ENCODE results near the gene NFATC2IP. TPM values are rescaled to one million over a fixed set of nuclear protein-coding genes. Genes with fewer than 3 reads are reported as not detected.

NFATC2IP gene
- total and polyA plus RNA-seq, 2 of the 13 experiments (the other 11 are each of a cell fraction or from before 2014, with no cell fraction given) = 32.1 to 48.5 TPM

- TF ChIP-seq STAT6 (CRISPR knock-in tag; IDR thresholded peaks at IDR 0.05; ENCODE audit: borderline replicate concordance) (peak; percentile 76; the same call in 1 of the 2 replicates), ZNF282 (IDR thresholded peaks at IDR 0.05; ENCODE audit: partially characterized antibody) (no peak), MED13 (CRISPR knock-in tag; IDR thresholded peaks at IDR 0.05) (peak; percentile 32; the same call in 1 of the 2 replicates), ZNF510 (CRISPR knock-in tag; IDR thresholded peaks at IDR 0.05; ENCODE audit: low read depth) (no peak), ZNF577 (CRISPR knock-in tag; IDR thresholded peaks at IDR 0.05; ENCODE audit: borderline replicate concordance, low read depth) (no peak), ZNF253 (CRISPR knock-in tag; IDR thresholded peaks at IDR 0.05; ENCODE audit: borderline replicate concordance) (peak; percentile 28; the same call in 1 of the 2 replicates), CBFB (CRISPR knock-in tag; IDR thresholded peaks at IDR 0.05) (peak; percentile 62), ZBTB7B (CRISPR knock-in tag; IDR thresholded peaks at IDR 0.05) (no peak; the same call in 1 of the 2 replicates), TARDBP (CRISPR knock-in tag; IDR thresholded peaks at IDR 0.05) (peak; percentile 82; the same call in 1 of the 2 replicates), ZNF747 (CRISPR knock-in tag; IDR thresholded peaks at IDR 0.05; ENCODE audit: borderline replicate concordance) (no peak; the same call in 1 of the 2 replicates), SNAI1 (CRISPR knock-in tag; IDR thresholded peaks at IDR 0.05; ENCODE audit: borderline replicate concordance) (no peak), MBNL3 (CRISPR knock-in tag; conservative IDR thresholded peaks at IDR 0.05) (no peak), ZFP62 (CRISPR knock-in tag; IDR thresholded peaks at IDR 0.05) (no peak), HOXA3 (CRISPR knock-in tag; IDR thresholded peaks at IDR 0.05) (peak; percentile 62; the same call in 1 of the 2 replicates), ZNF740 (CRISPR knock-in tag; IDR thresholded peaks at IDR 0.05) (no peak)
- TF ChIP-seq, protein P1, sequence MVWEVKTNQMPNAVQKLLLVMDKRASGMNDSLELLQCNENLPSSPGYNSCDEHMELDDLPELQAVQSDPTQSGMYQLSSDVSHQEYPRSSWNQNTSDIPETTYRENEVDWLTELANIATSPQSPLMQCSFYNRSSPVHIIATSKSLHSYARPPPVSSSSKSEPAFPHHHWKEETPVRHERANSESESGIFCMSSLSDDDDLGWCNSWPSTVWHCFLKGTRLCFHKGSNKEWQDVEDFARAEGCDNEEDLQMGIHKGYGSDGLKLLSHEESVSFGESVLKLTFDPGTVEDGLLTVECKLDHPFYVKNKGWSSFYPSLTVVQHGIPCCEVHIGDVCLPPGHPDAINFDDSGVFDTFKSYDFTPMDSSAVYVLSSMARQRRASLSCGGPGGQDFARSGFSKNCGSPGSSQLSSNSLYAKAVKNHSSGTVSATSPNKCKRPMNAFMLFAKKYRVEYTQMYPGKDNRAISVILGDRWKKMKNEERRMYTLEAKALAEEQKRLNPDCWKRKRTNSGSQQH (CRISPR knock-in tag; IDR thresholded peaks at IDR 0.05; ENCODE audit: low read depth) = no peak
- TF ChIP-seq, protein P2, sequence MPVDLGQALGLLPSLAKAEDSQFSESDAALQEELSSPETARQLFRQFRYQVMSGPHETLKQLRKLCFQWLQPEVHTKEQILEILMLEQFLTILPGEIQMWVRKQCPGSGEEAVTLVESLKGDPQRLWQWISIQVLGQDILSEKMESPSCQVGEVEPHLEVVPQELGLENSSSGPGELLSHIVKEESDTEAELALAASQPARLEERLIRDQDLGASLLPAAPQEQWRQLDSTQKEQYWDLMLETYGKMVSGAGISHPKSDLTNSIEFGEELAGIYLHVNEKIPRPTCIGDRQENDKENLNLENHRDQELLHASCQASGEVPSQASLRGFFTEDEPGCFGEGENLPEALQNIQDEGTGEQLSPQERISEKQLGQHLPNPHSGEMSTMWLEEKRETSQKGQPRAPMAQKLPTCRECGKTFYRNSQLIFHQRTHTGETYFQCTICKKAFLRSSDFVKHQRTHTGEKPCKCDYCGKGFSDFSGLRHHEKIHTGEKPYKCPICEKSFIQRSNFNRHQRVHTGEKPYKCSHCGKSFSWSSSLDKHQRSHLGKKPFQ (CRISPR knock-in tag; IDR thresholded peaks at IDR 0.05; ENCODE audit: insufficient replicate concordance) = no peak
- TF ChIP-seq, protein P3, sequence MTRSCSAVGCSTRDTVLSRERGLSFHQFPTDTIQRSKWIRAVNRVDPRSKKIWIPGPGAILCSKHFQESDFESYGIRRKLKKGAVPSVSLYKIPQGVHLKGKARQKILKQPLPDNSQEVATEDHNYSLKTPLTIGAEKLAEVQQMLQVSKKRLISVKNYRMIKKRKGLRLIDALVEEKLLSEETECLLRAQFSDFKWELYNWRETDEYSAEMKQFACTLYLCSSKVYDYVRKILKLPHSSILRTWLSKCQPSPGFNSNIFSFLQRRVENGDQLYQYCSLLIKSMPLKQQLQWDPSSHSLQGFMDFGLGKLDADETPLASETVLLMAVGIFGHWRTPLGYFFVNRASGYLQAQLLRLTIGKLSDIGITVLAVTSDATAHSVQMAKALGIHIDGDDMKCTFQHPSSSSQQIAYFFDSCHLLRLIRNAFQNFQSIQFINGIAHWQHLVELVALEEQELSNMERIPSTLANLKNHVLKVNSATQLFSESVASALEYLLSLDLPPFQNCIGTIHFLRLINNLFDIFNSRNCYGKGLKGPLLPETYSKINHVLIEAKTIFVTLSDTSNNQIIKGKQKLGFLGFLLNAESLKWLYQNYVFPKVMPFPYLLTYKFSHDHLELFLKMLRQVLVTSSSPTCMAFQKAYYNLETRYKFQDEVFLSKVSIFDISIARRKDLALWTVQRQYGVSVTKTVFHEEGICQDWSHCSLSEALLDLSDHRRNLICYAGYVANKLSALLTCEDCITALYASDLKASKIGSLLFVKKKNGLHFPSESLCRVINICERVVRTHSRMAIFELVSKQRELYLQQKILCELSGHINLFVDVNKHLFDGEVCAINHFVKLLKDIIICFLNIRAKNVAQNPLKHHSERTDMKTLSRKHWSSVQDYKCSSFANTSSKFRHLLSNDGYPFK (CRISPR knock-in tag; IDR thresholded peaks at IDR 0.05; ENCODE audit: borderline replicate concordance) = peak; percentile 56; the same call in 1 of the 2 replicates
Measured at GRCh38 chr16:28950648-28951409, at the start of gene NFATC2IP (continued).

Data from HepG2 (cell line).